HG02642 (cell line): ENCODE data around the gene LRIG3.
"Not testable (repeated sequence)": the region's sequence is repeated elsewhere in the genome, so short reads cannot be mapped to it uniquely, and the experiment has no call there.

Source experiments
- ATAC-seq: cut with Tn5 transposase; IDR thresholded peaks from one replicate; pipeline ENCODE4 v1.9.1; 2021; ENCODE audit warnings: mild to moderate bottlenecking; ENCODE audit not compliant: unreplicated experiment, poor library complexity

Gene LRIG3

DNA sequence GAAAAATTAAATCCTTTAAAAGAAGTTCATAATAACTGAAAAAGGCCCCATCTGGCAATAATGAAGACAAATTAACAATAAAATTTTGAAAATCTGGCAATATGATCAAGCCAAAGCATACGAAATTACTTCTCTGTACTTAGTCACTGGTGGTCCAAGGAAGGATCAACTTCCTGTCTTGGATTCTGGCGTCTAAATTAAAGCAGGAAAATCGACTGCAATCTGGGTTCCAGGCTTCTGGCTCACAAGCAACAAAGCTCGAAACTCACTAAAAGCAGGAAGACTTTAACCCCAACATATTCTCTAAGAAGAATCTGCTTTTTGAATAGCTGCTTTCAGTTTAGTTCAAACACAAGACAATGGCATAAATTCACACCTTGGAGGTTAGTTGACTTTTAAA, 49.7 kb downstream of the LRIG3 start:
- no peak for ATAC-seq

GRCh38 chr12:58860788-58861240, 59.5 kb downstream of the LRIG3 start:
- no peak for ATAC-seq

DNA sequence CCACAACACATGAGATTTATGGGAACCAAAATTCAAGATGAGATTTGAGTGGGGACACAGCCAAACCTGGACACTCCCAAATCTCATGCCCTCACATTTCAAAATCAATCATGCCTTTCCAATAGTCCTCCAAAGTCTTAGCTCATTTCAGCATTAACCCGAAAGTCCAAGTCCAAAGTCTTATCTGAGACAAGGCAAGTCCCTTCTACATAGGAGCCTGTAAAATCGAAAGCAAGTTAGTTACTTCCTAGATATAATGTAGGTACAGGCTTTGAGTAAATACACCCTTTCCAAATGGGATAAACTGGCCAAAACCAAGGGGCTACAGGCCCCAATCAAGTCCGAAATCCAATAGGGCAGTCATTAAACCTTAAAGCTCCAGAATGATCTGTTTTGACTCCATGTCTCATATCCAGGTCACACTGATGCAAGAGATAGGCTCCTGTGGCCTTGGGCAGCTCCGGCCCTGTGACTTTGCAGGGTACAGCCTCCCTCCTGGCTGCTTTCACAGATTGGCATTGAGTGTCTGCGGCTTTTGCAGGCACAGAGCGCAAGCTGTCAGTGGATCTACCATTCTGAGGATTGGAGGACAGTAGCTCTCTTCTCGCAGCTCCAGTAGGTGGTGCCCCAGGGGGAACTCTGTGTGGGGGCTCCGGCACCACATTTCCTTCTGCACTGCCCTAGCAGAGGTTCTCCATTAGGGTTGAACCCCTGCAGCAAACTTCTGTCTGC, 60.1 kb downstream of the LRIG3 start:
- ATAC-seq = no peak

- ATAC-seq = no peak
Measured at GRCh38 chr12:58858030-58858429, 62.3 kb downstream of the LRIG3 start.

GRCh38 chr12:58857206-58857605, 63.1 kb downstream of the LRIG3 start:
- not testable (repeated sequence) for ATAC-seq

DNA sequence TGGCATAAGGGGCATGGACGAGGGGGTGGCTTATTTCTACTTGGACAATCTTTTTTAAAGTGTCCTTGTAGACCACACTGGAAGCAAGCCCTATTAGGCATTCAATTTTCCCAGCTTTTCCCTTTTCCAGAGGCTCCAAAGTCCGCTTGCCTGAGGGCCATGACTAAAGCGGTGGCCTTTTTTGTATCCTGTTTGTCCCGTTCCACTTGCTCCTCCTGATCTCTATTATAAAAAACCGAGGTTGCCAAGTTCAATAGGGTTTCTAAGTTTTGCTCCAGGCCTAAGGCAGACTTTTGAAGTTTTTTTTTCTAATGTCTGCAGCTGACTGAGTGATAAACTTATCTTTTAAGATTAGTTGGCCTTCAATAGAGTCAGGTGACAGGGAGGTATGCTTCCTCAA, 64.7 kb downstream of the LRIG3 start:
- not testable (repeated sequence) for ATAC-seq

GRCh38 chr12:58850826-58851225, 69.5 kb downstream of the LRIG3 start:
- ATAC-seq = no peak

DNA sequence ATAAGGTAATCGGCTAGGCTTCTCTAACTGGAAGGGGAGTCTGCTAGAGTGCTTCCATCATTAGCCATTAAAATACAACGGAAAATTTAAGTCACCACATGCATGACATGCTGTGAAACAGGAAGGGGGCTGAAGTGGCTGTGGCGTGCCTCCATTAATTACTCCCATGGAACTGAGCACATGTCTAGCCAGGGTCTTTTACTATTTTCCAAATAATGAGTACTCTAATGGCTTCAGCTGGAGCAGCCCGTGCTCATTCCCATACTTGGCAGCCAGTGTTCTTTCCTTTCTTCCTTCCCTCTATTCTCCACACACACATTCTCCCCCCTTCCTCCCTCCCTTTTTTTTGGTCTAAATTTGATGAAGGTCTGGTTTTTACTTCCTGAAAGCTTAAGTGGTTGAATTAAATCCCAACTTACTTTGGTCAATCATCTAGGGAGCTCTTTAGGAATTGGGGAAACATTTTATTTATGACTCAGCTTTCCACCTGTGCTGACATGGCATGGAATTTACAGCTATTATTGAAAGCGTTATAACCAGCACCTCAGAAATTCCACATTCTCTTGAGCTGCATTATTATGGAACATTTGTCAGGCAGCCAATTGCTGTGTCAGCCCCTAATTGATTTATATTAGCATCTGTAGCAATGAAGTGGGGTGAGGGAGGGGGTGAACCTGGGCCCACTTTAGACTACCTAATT, 72.3 kb downstream of the LRIG3 start:
- ATAC-seq = no peak

GRCh38 chr12:58844161-58844560, 76.1 kb downstream of the LRIG3 start:
- ATAC-seq = no peak

DNA sequence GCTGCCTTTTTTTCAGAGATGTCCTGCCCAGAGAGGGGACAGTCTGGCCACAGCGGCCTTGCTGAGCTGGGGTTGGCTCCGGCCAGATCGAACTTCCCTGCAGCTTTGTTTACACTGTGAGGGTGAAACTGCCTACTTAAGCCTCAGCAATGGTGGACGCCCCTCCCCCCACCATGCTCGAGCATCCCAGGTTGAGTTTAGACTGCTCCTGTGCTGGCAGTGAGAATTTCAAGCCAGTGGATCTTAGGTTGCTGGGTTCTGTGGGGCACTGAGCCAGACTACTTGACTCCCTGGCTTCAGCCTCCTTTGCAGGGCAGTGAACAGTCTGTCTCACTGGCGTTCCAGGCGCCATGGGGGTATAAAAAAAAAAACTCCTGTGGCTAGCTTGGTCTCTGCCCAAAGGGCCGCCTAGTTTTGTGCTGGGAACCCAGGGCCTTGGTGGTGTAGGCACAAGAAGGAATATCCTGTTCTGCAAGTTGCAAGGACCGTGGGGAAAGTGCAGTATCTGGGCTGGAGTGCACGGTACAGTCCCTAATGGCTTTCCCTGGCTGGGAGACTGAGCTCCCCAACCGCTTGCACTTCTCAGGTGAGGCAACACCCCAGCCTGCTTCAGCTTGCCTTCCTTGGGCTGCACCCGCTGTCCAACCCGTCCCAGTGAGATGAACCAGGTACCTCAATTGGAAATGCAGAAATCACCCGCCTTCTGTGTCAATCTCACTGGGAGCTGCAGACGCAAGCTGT, 79.1 kb downstream of the LRIG3 start:
- no peak for ATAC-seq

- ATAC-seq = no peak
Measured at GRCh38 chr12:58833853-58834252, 86.5 kb downstream of the LRIG3 start.

GRCh38 chr12:58832920-58833319, 87.4 kb downstream of the LRIG3 start:
- no peak for ATAC-seq
